ENCODE data around the gene PEX5L.
"Not testable (repeated sequence)": the region's sequence is repeated elsewhere in the genome, so short reads cannot be mapped to it uniquely, and the experiment has no call there.

The PEX5L gene

GRCh38 chr3:179840985-179841384, 195.8 kb downstream of the PEX5L start:
- no peak for DNase-seq (ENCODE audit: low read depth, low spot score)

- DNase-seq (ENCODE audit: low read depth, low spot score): no peak
Observed at GRCh38 chr3:179837374-179837773, 199.4 kb downstream of the PEX5L start.

GRCh38 chr3:179833294-179833693, 203.4 kb downstream of the PEX5L start:
- no peak for DNase-seq (ENCODE audit: low read depth, low spot score)

- DNase-seq (ENCODE audit: low read depth, low spot score): no peak
Observed at GRCh38 chr3:179832333-179832854, 204.3 kb downstream of the PEX5L start.

GRCh38 chr3:179829401-179829800, 207.3 kb downstream of the PEX5L start:
- no peak for DNase-seq (ENCODE audit: low read depth, low spot score)

GRCh38 chr3:179828738-179829137, 208.0 kb downstream of the PEX5L start:
- no peak for DNase-seq (ENCODE audit: low read depth, low spot score)

GRCh38 chr3:179826247-179826637, 210.5 kb downstream of the PEX5L start:
- DNase-seq (ENCODE audit: low read depth, low spot score): no peak

GRCh38 chr3:179825527-179826246, 211.1 kb downstream of the PEX5L start:
- DNase-seq (ENCODE audit: low read depth, low spot score): no peak

GRCh38 chr3:179822296-179822695, 214.4 kb downstream of the PEX5L start:
- no peak for DNase-seq (ENCODE audit: low read depth, low spot score)

GRCh38 chr3:179819379-179819778, 217.4 kb downstream of the PEX5L start:
- no peak for DNase-seq (ENCODE audit: low read depth, low spot score)

GRCh38 chr3:179812096-179812382, 224.7 kb downstream of the PEX5L start:
- DNase-seq (ENCODE audit: low read depth, low spot score): no peak

GRCh38 chr3:179811321-179812095, 225.2 kb downstream of the PEX5L start:
- DNase-seq (ENCODE audit: low read depth, low spot score): peak; percentile 52

GRCh38 chr3:179809639-179810038, 227.1 kb downstream of the PEX5L start:
- DNase-seq (ENCODE audit: low read depth, low spot score): no peak

- DNase-seq (ENCODE audit: low read depth, low spot score): no peak
Observed at GRCh38 chr3:179807588-179807987, 229.1 kb downstream of the PEX5L start.

GRCh38 chr3:179806177-179806576, 230.6 kb downstream of the PEX5L start:
- DNase-seq (ENCODE audit: low read depth, low spot score): no peak

GRCh38 chr3:179801856-179802255, 234.9 kb downstream of the PEX5L start:
- no peak for DNase-seq (ENCODE audit: low read depth, low spot score)

- no peak for DNase-seq (ENCODE audit: low read depth, low spot score)
Observed at GRCh38 chr3:179801263-179801662, 235.5 kb downstream of the PEX5L start.

GRCh38 chr3:179797192-179797591, 239.5 kb downstream of the PEX5L start:
- DNase-seq (ENCODE audit: low read depth, low spot score): no peak

- no peak for DNase-seq (ENCODE audit: low read depth, low spot score)
Observed at GRCh38 chr3:179796421-179796820, 240.3 kb downstream of the PEX5L start.

GRCh38 chr3:179794355-179794754, 242.4 kb downstream of the PEX5L start:
- DNase-seq (ENCODE audit: low read depth, low spot score): no peak

- no peak for DNase-seq (ENCODE audit: low read depth, low spot score)
Observed at GRCh38 chr3:179791793-179792192, 244.9 kb downstream of the PEX5L start.

- no peak for DNase-seq (ENCODE audit: low read depth, low spot score)
Observed at GRCh38 chr3:179788996-179789395, 247.7 kb downstream of the PEX5L start.

GRCh38 chr3:179782841-179783240, 253.9 kb downstream of the PEX5L start:
- not testable (repeated sequence) for DNase-seq (ENCODE audit: low read depth, low spot score)

Data from smooth muscle cell of the brain vasculature (primary cell).